HepG2 (cell line): ENCODE data around the gene GATAD2B.

Experiments used
- EP300 ChIP-seq, 3 experiments: sonication (generic) in 1 of 3; formaldehyde crosslinking in 1 of 3; IDR thresholded peaks; 2 replicates each; pipeline versions ENCODE4 v1.5.1 to v1.6.1; 2011 to 2020; ENCODE audit warnings: low read depth in 2 of 3, low read length in 2 of 3, borderline replicate concordance in 1 of 3, improper control_type of control experiment in 1 of 3, mild to moderate bottlenecking in 1 of 3, missing genetic modification reagents in 1 of 3, moderate library complexity in 1 of 3
- EZH2 ChIP-seq: conservative IDR thresholded peaks from 2 replicates; pipeline ENCODE4 v1.6.1; 2012; ENCODE audit warnings: mild to moderate bottlenecking, low read depth, low read length, moderate library complexity
- FOSL1 ChIP-seq: sonication (generic); formaldehyde crosslinking; IDR thresholded peaks from 2 replicates; pipeline ENCODE4 v1.9.0; 2021; ENCODE audit warnings: missing genetic modification reagents, borderline replicate concordance
- FOXA1 ChIP-seq, 2 experiments: fragments of 450-650 bp in 1 of 2; sonication (generic) in 1 of 2; formaldehyde crosslinking in 1 of 2; IDR thresholded peaks; 2 replicates each; pipeline versions ENCODE4 v1.4.0 to v1.6.1; 2016 to 2020; ENCODE audit warnings: missing genetic modification reagents in 1 of 2
- GABPB1 ChIP-seq: IDR thresholded peaks from 2 replicates; pipeline ENCODE4 v1.6.1; 2016; ENCODE audit warnings: mild to moderate bottlenecking, missing genetic modification reagents, moderate library complexity, missing compliant biosample characterization
- GTF3A ChIP-seq: sonication (generic); formaldehyde crosslinking; conservative IDR thresholded peaks from 2 replicates; pipeline ENCODE4 v1.4.0; 2020; ENCODE audit warnings: mild to moderate bottlenecking, missing genetic modification reagents
- HMGXB4 ChIP-seq, 2 experiments: sonication (generic) in 1 of 2; formaldehyde crosslinking in 1 of 2; IDR thresholded peaks; 2 replicates each; pipeline versions ENCODE4 v1.4.0 to v1.6.1; 2018 to 2020; ENCODE audit warnings: missing genetic modification reagents in 2 of 2, borderline replicate concordance in 1 of 2, low read depth in 1 of 2, mild to moderate bottlenecking in 1 of 2, missing biosample characterization in 1 of 2
- MAX ChIP-seq: IDR thresholded peaks from 2 replicates; pipeline ENCODE4 v1.6.1; 2012; ENCODE audit warnings: inconsistent platforms
- NFYB ChIP-seq: sonication (generic); formaldehyde crosslinking; IDR thresholded peaks from 2 replicates; pipeline ENCODE4 v1.4.0; 2020; ENCODE audit warnings: missing genetic modification reagents
- POLR2AphosphoS5 ChIP-seq: IDR thresholded peaks from 2 replicates; pipeline ENCODE4 v1.6.1; 2012; ENCODE audit warnings: low read depth, low read length
- RCOR2 ChIP-seq: IDR thresholded peaks from 2 replicates; pipeline ENCODE4 v1.6.1; 2016; ENCODE audit warnings: missing biosample characterization, missing genetic modification reagents
- SMC3 ChIP-seq: IDR thresholded peaks from 2 replicates; pipeline ENCODE4 v1.6.1; 2011; ENCODE audit warnings: low read length, improper control_type of control experiment
- TF ChIP-seq, protein P1 (sequence below): sonication (generic); formaldehyde crosslinking; IDR thresholded peaks from 2 replicates; pipeline ENCODE4 v1.5.0; 2020; ENCODE audit warnings: mild to moderate bottlenecking, missing genetic modification reagents, moderate library complexity
- TF ChIP-seq, protein P2 (sequence below): sonication (generic); formaldehyde crosslinking; IDR thresholded peaks from 2 replicates; pipeline ENCODE4 v1.8.0; 2022; ENCODE audit warnings: mild to moderate bottlenecking, missing genetic modification reagents, borderline replicate concordance

DNA sequence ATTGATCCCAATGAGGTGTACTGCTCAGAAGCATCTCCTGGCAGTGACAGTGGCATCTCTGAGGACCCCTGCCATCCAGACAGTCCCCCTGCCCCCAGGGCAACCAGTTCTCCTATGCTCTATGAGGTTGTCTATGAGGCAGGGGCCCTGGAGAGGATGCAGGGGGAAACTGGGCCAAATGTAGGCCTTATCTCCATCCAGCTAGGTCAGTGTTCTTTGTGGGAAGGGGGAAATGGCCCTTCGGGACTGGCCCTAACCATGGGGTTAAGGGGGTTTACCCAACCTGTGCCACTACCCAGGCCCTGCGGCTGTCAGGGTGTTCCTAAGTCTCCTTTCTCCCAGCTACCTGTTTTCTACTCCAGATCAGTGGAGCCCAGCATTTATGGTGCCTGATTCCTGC lies 46.2 kb upstream of the GATAD2B start:
- TF ChIP-seq HMGXB4 (CRISPR knock-in tag; IDR thresholded peaks at IDR 0.05; ENCODE audit: borderline replicate concordance in 1 of 2, low read depth in 1 of 2) (no peak), FOXA1 (IDR thresholded peaks at IDR 0.05) (no peak), FOXA1 (CRISPR knock-in tag; IDR thresholded peaks at IDR 0.05) (no peak), EP300 (IDR thresholded peaks at IDR 0.05; ENCODE audit: low read depth in 2 of 2, low read length in 2 of 2) (no peak), EP300 (CRISPR knock-in tag; IDR thresholded peaks at IDR 0.05; ENCODE audit: borderline replicate concordance) (no peak), FOSL1 (no peak), POLR2AphosphoS5 (no peak), MAX (no peak), GTF3A (no peak), EZH2 (no peak), SMC3 (no peak), NFYB (no peak), RCOR2 (CRISPR knock-in tag) (no peak), GABPB1 (CRISPR knock-in tag) (no peak)
- TF ChIP-seq, protein P1, sequence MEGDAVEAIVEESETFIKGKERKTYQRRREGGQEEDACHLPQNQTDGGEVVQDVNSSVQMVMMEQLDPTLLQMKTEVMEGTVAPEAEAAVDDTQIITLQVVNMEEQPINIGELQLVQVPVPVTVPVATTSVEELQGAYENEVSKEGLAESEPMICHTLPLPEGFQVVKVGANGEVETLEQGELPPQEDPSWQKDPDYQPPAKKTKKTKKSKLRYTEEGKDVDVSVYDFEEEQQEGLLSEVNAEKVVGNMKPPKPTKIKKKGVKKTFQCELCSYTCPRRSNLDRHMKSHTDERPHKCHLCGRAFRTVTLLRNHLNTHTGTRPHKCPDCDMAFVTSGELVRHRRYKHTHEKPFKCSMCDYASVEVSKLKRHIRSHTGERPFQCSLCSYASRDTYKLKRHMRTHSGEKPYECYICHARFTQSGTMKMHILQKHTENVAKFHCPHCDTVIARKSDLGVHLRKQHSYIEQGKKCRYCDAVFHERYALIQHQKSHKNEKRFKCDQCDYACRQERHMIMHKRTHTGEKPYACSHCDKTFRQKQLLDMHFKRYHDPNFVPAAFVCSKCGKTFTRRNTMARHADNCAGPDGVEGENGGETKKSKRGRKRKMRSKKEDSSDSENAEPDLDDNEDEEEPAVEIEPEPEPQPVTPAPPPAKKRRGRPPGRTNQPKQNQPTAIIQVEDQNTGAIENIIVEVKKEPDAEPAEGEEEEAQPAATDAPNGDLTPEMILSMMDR (CRISPR knock-in tag) = no peak
- TF ChIP-seq, protein P2, sequence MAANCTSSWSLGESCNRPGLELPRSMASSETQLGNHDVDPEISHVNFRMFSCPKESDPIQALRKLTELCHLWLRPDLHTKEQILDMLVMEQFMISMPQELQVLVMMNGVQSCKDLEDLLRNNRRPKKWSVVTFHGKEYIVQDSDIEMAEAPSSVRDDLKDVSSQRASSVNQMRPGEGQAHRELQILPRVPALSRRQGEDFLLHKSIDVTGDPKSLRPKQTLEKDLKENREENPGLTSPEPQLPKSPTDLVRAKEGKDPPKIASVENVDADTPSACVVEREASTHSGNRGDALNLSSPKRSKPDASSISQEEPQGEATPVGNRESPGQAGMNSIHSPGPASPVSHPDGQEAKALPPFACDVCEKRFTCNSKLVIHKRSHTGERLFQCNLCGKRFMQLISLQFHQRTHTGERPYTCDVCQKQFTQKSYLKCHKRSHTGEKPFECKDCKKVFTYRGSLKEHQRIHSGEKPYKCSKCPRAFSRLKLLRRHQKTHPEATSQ = no peak
